GM12801 (cell line): ENCODE measurements around the gene ADCY10.

Experiments
- TF ChIP-seq, protein P1 (sequence below): IDR thresholded peaks from one replicate; pipeline ENCODE4 v1.5.1; 2011; ENCODE audit warnings: control low read depth; ENCODE audit not compliant: insufficient read length; ENCODE audit errors: extremely low read depth

ADCY10 gene

GRCh38 chr1:167765496-167765895, 148.4 kb downstream of the ADCY10 start:
- TF ChIP-seq, protein P1, sequence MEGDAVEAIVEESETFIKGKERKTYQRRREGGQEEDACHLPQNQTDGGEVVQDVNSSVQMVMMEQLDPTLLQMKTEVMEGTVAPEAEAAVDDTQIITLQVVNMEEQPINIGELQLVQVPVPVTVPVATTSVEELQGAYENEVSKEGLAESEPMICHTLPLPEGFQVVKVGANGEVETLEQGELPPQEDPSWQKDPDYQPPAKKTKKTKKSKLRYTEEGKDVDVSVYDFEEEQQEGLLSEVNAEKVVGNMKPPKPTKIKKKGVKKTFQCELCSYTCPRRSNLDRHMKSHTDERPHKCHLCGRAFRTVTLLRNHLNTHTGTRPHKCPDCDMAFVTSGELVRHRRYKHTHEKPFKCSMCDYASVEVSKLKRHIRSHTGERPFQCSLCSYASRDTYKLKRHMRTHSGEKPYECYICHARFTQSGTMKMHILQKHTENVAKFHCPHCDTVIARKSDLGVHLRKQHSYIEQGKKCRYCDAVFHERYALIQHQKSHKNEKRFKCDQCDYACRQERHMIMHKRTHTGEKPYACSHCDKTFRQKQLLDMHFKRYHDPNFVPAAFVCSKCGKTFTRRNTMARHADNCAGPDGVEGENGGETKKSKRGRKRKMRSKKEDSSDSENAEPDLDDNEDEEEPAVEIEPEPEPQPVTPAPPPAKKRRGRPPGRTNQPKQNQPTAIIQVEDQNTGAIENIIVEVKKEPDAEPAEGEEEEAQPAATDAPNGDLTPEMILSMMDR: no peak

DNA sequence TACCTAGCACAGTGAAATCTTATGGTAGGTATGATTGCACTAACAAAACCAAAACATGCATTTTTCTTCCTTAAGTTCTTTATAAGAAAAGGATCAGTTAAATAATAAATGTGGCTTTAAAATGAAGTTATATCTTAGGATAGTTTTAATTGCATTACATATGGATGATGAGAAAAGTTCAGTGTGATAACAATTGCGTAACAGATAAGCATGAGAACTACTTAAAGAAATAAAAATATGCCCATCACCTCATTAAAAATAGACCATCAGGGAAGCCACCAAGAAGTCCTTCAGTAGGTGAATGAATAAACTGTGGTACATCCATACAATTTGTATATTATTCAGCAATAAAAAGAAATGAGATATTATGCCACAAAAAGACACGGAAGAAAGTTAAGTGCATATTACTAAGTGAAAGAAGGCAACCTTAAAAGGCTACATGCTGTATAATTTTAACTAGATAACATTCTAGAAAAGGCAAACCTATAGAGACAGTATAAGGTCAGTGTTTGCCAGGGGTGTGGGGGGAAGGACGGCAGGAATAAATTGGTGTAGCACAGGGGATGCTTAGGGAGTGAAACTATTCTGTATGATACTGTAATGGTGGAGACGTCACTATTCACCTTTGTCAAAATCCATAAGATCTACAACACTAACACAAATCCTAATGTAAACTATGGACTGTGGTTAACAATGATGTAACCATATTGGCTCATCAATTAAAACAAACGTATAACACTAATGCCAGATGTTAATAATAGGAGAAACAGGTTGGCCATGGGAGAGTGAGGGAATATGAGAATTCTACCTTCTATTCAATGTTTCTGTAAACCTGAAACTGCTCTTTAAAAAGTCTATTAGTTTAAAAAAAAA, 149.2 kb downstream of the ADCY10 start:
- TF ChIP-seq, protein P1: no peak

- TF ChIP-seq, protein P1: no peak
These were observed 150.3 kb downstream of the ADCY10 start for GRCh38 chr1:167763525-167764220.

- TF ChIP-seq, protein P1: no peak
These were observed 151.7 kb downstream of the ADCY10 start for GRCh38 chr1:167762061-167762746.

DNA sequence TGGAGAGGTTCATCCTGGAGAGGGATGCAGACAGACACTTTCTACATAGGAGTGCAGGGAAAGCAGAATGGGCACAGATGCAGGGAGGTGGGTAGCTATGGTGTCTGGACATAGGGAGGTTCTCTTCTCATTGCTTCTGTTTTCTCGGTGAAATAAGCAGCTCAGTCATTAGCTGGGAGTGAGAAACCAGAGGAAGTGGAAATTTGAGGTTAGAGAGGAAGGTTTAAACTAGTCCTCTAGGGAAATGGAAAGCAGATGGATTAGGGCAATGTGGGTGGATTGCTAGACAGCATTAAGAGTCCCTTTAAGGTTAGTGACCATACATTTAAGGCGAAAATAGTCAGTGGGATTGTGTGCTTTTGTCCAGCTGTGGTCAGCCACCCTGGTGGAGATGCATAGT, 152.5 kb downstream of the ADCY10 start:
- TF ChIP-seq, protein P1: no peak
